ENCODE measurements around the gene CACNA1B. TPM values are rescaled to one million over a fixed set of nuclear protein-coding genes. Genes with fewer than 3 reads are reported as not detected.
"Not testable (repeated sequence)": the region's sequence is repeated elsewhere in the genome, so short reads cannot be mapped to it uniquely, and the experiment has no call there.

The CACNA1B gene
- total RNA-seq, 4 donors from 2014 or later = not detected

GRCh38 chr9:138120072-138120471, 242.5 kb downstream of the CACNA1B start:
- no peak for TF ChIP-seq CTCF (IDR thresholded peaks at IDR 0.05)
- no peak for ATAC-seq (ENCODE audit: low FRiP score)
- no peak for DNase-seq (ENCODE audit: low spot score)

- no peak for TF ChIP-seq CTCF (IDR thresholded peaks at IDR 0.05)
- ATAC-seq (ENCODE audit: low FRiP score) = no peak
- no peak for DNase-seq (ENCODE audit: low spot score)
Observed at GRCh38 chr9:138120511-138121437, 243.2 kb downstream of the CACNA1B start.

- no peak for ATAC-seq (ENCODE audit: low FRiP score)
Observed at GRCh38 chr9:138121438-138122050, 244.0 kb downstream of the CACNA1B start.

GRCh38 chr9:138122201-138122600, 244.6 kb downstream of the CACNA1B start:
- ATAC-seq (ENCODE audit: low FRiP score) (no peak), DNase-seq (ENCODE audit: low spot score) (no peak)
- TF ChIP-seq CTCF (IDR thresholded peaks at IDR 0.05) = no peak

More at GRCh38 chr9:138121438-138122050, 244.0 kb downstream of the CACNA1B start:
- TF ChIP-seq CTCF (IDR thresholded peaks at IDR 0.05) = no peak
- no peak for DNase-seq (ENCODE audit: low spot score)

- TF ChIP-seq CTCF (IDR thresholded peaks at IDR 0.05) = no peak
- ATAC-seq (ENCODE audit: low FRiP score) (no peak), DNase-seq (ENCODE audit: low spot score) (no peak)
Observed at GRCh38 chr9:138122676-138123075, 245.1 kb downstream of the CACNA1B start.

GRCh38 chr9:138123086-138123485, 245.5 kb downstream of the CACNA1B start:
- ATAC-seq (ENCODE audit: low FRiP score) (no peak), DNase-seq (ENCODE audit: low spot score) (no peak)
- TF ChIP-seq CTCF (IDR thresholded peaks at IDR 0.05) = no peak

GRCh38 chr9:138126090-138126857, 248.7 kb downstream of the CACNA1B start:
- not testable (repeated sequence) for ATAC-seq (ENCODE audit: low FRiP score); DNase-seq (ENCODE audit: low spot score)

- ATAC-seq (ENCODE audit: low FRiP score); DNase-seq (ENCODE audit: low spot score): not testable (repeated sequence)
Observed at GRCh38 chr9:138126858-138127584, 249.4 kb downstream of the CACNA1B start.

- not testable (repeated sequence) for ATAC-seq (ENCODE audit: low FRiP score); DNase-seq (ENCODE audit: low spot score)
Observed at GRCh38 chr9:138128027-138128426, 250.4 kb downstream of the CACNA1B start.

GRCh38 chr9:138129318-138129717, 251.7 kb downstream of the CACNA1B start:
- not testable (repeated sequence) for ATAC-seq (ENCODE audit: low FRiP score)

More at GRCh38 chr9:138129318-138129717, 251.7 kb downstream of the CACNA1B start:
- DNase-seq (ENCODE audit: low spot score) = not testable (repeated sequence)
